GM21737 (cell line): ENCODE measurements around the gene PTPRS.

ENCODE experiments used
- ATAC-seq: cut with Tn5 transposase; IDR thresholded peaks from one replicate; pipeline ENCODE4 v1.9.1; 2021; ENCODE audit warnings: mild to moderate bottlenecking, moderate library complexity; ENCODE audit not compliant: unreplicated experiment

PTPRS gene

DNA sequence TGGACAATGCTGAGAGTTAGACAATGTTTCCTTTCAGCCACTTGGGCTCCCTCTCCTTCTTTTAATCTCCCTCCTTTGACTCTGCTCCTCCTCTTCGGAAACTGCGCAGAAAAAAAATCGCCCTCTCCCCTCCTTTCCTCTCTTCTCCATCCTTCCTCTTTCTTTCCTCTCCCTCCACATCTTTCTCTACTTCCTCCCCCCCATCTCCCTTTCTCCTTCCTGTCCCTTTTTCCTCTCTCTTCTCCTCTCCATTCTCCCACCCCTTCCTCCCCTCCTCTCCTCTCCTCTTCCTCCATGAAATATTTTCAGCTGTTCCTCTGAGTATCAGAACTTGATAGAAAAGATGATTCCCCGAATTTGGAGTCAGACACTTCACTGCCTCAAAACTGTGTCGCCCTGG is 15.1 kb upstream of the PTPRS start:
- ATAC-seq = no peak

DNA sequence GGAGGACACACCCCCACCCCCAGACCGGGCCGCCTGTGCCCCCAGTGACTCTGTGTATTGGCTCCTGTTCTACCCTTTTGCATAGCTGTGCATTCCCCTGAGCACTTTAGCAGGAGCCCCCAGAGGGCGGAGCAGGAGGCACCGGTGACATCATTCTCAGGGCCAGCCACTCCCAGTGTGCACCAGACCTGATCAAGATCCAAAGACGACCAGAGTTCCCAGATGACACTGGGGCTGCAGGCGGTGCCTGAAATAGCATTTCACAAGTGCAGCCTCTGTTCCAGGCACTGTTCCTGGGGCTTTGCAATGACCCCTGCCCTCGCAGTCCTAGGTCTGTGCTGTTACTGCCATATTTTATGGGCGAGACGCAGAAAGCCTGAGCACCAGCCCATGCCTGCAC is 14.5 kb upstream of the PTPRS start:
- ATAC-seq = no peak

DNA sequence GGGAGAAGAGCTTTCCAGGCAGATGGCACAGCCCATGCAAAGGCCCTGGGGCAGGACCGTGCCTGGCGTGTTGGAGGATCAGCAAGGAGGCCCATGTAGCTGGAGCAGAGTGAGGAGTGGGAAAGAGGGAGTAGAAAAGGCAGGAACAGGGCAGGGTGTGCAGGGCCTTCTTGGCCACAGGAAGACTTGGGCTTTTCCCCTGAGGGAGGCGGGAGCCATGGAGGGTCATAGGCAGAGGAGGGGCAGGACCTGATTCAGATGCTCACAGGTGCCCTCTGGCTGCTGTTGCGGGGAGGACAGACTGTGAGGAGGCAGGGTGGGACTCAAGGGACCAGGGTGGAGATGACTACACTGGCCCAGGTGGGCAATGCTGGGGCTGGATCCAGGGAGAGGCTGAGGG is 13.8 kb upstream of the PTPRS start:
- ATAC-seq = no peak

DNA sequence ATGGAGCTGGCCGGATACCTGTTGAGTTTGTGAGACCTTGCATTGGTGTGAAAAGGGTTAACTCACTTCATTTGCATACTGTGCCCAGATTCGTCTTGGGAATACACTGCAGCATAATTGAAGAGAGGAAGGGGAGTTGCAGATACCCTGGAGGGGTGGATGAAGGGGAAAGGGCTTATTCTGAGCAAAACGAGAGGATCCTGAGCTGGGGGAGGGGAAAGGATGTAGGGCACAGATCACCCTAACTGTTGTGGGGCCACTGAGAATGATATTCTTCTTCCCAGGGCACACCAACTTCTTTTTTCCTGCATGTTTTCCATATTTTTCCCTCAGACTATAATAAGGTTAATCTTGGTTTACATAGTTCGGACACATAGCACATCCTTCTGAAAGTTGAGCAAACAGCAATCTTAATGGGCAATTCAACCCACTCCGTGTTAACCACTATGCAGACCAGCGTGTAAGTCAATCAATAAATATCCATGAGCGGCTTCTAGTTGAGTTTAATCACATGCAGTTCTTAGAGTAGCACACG is 11.7 kb upstream of the PTPRS start:
- no peak for ATAC-seq

DNA sequence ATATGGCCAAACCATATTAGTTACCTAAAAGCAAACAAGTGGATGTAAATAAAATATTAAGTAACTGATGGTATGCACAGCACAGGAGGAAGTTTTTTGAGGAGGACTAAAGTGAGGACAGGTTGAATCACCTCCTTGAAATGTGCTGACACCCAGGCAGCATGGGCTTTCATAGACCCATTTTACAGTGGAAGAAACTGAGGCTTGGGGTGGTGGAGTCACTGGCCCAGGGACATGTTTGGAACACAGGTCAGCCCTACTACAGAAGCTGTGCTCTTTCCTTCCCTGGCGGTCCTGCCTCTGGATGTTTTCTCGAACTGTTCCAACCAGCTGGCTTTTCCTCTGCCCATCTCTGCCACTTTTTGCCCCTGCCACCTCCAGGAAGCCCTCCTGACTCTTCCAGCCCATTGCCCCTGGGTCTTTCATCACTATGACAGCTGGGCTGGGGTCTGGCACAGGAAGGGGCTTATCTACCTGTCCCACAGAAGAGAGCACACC is 11.2 kb upstream of the PTPRS start:
- no peak for ATAC-seq

DNA sequence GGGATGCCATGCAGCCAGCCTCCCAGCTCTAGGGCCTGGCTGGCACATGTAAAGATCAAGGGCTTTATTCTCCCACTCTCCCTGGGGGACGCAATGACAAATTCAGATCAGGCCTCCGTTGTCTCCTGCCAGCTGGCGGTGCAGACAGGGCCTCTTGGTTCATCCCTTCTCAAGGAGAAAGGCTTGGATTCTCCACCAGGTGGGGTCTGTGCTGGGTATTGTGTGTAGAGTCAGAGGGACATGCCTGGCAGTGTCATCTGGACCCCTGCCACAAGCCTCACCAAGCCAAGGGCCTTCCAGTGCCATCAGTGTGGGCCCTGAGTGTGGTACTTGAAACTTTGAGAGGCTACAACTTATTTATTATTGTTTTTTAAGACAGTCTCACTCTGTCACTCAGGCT is 8.4 kb upstream of the PTPRS start:
- ATAC-seq = no peak

DNA sequence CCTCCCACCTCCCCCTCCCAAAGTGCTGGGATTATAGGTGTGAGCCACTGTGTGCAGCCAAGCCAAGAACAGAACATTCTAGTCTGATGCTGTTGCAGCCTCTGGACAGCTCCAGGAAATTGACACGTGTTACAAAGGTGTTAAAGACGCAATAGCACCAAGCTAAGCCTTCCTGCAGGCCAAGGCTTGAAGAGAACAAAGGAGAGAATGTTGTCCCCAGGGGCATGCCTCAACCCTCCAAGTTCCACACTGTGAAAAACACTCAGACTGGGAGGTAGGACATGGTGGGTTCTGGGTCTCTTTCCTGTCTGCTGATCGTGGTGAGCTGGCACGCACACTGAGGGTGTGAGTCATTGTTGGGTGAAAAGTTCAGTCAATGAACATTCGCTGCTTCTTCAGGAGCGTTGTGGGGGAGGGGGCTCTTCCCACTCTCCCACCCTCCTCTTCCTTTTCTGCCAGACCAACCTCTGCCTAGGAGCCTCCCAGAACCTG is 5.3 kb upstream of the PTPRS start:
- no peak for ATAC-seq

DNA sequence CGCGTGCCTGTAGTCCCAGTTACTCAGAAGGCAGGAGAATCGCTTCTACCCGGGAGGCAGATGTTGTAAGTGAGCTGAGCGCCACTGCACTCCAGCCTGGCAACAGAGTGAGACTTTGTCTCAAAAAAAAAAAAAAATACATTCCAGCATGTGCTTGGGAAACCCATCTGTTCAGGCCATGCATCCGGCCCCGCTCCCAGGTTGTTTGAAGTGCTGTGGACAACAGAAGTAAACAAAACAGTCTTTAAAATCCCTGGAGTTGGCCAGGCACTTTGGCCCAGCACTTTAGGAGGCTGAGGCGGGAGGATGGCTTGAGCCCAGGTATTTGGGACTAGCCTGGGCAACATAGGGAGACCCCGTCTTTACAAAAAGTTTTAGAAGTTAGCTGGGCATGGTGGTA is 3.2 kb upstream of the PTPRS start:
- ATAC-seq = no peak

DNA sequence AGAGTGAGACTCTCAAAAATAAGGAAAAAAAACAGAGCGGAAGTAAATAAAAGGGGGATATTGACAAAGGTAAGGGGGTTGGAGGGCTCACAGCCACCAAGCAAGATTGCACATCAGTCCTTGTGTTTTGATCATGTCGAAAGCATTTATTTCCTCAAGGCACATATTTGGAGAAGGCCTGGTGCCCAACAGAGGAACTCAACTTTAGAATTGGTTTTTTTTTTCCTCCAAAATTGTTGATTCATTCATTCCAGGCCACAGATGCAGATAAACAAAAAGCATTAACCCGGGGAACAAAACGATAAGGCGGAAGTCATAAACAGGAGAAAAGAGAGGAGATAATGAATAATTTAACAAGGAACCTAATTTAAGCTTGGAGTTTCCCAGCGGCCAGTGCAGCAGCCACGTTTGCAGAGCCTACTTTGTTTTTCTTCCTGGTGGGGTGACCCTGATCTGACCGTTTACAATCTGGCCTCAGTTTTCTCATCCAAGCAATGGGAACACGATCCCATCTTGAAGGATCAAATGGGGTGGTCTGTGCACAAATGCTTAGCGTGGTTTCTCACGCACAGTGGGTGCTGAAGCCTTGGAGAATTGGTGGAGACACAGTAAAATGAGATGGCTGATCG is 2.1 kb upstream of the PTPRS start:
- ATAC-seq = no peak

DNA sequence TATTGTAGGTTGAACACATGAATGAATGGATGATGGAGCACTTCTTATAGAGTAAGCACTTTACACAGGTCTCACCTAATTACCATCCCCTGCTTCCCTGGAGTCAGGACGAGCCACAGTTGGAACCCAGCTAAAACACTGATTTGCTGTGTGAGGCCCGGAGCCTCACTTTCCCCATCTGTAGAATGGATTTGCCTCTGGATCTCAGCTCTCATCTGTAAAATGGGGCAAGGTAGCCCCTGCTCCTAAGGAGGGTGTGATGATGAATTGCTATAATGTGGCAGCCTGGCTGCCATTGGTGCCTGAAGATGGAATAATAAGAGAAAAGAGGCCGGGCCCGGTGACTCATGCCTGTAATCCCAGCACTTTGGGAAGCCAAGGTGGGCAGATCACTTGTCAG is 1.4 kb upstream of the PTPRS start:
- ATAC-seq = no peak

DNA sequence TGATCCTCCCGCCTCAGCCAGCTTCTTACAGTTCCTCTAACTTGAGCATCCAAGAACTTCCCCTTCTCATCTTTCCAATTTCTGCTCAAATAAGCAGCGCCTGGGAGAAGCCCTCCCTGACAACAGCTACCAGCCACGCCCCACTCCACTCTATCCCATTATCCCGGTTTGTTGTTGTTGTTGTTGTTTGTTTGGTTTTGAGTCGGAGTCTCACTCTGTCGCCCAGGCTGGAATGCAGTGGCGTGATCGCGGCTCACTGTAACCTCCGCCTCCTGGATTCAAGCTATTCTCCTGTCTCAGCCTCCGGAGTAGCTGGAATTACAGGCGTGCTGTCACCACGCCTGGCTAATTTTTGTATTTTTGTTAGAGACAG is 822 bp upstream of the PTPRS start:
- ATAC-seq = no peak

DNA sequence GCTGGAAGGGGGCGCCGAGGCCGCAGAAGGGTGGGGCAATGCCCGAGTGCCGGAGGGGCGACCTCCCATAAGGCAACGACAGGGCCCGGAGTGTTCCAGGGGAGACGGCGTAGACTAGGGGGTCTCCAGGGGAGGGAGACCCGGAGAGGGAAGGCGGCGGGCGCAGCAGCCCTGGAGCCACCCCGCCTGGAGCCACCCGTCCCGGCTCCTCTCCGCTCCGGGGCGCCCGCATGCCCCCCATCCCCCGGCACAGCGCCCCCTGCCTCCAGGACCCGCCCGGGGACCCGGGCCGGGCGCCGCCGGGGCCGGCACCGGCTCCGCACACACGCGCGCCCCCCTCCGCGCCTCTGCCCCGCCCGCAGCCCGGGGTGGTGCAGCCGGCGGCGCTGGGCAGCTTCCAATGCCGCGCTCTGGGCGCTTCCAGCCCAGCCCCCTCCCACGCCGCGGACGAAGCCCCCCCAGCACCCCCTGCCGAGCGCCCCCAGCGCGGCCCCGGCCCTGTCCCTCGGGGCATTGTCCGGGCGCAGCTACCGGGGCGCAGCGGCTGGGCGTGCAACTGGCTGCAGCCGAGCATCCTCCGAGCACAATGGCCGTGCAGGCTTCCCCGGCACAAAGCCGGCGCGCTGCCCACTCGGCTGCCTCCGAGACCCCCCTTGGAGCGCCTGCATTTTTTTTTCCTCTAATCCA is 519 bp downstream of the PTPRS start:
- ATAC-seq = no peak

DNA sequence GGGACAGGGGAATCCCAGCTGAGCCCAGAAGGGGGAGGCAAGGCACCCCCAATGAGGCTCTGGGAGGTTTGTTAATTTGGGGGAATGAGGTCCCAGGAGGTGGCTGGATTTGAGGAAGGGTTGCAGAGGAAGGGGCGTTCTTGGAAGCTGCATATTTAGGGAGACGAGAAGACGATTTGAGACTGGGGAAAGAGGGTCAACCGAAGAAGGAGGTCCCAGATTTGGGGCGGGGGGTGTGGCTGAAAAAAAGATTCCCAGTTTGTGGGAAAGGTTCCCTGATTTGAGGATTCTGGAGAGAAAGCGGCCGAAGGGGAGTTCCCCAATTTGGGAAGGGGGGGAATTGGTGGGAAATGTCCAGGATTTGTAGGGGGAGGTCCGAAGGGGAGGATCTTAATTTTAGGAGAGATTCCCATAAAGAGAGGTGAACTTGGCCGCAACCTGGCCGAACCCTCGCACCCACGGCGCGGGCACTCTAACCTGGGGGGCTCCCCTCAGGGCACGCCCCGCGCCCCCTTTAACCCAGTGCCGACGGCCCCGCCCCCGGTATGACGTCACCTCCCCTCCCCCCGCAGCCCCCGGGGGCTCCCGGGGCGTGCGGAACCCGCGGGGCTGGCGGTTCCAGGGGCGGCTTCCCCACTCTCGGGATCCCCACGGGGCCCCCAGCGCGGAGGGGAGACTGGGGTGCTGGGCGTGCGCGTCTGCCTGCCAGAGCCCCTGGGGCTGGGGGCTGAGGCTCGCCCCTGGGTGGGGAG is 1.2 kb downstream of the PTPRS start:
- ATAC-seq = no peak

DNA sequence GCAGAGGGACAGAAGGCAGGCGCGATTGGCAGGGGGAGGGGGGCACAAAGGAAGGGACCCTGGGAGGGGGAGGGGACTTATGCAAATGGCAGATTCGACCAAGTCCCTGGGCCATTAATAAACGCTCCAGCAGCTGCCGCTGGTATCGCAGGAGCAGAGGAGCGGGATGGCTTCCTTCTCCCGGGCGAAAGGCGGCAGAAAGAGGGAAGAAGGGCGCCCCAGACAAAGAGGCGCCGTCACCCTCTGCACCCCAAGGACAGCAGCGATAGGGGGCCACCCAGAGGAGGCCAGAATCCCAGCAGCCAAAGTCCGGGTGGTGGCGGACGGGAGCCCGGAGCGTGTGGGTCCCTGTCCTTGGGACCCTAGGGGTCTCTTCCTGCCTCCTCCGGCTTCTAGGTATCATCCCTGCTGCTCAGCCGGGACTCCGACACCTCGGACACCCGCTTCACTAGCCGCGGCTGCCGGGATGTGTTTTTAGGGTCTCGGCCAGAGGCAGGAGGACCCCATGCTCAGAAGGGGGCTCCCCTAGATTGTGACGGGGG is 1.9 kb downstream of the PTPRS start:
- ATAC-seq = no peak

DNA sequence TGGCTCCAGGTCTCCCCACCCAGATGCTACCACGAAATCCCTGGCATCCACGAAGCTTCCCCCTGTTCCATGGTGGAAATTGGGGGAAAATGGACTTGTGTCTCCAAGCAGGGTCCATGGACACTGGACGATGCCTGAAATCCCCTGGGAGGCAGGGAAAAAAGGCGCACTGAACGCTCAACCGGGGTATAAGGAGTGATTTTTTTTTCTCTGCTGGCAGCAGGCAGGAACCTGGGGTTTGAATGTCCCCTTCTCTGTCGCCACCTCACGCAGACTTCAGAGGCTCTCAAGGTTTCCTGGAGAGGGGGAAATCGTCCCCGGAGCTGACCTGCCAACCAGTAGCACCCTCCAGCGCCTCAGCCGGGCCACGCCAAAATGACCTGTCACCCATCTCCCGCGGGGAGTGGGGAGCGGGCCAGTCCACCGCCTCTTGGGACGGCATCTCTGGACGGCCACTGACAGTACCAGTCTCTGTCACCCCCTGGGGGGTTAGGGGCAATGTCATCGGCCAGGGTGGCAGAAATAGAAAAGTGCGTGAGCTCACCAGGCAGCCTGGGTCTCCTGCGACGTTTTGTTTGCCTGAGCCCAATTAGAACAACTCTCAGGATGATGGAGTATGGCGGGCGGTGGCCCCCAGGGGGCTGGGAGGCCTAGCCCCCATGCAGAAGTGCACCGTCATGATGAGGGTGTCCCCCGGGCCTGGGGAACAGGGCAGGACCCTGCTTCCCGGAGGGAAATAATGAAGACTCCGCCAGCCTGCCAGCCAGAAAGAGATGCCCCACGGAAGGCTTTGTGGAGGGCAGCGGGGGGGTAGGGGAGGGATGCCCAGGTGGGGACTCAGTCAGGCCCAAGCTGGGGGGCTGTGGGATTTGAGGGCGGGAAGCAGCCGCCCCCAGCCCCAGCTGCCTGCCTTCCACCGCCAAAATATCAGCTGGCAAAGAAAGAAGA is 2.6 kb downstream of the PTPRS start:
- no peak for ATAC-seq

DNA sequence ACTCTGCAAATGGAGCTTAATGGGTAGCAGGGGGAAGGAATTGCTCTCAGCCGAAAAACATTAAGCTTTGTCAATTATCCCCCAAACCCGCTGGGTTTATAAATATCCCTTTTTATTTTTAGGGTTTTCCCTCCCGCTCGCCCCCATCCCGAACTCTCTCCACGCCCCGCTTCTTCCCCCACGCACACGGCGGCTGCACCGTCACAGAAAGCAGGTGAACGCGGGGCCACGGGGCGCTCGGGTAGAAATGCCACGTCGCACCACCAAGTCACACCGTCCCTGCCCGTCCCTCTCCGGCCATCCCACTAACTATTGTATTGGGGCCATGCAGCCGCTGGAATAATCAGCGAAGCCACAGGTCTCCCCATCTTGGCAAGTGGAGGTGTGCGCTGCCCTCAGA is 3.5 kb downstream of the PTPRS start:
- ATAC-seq = no peak

DNA sequence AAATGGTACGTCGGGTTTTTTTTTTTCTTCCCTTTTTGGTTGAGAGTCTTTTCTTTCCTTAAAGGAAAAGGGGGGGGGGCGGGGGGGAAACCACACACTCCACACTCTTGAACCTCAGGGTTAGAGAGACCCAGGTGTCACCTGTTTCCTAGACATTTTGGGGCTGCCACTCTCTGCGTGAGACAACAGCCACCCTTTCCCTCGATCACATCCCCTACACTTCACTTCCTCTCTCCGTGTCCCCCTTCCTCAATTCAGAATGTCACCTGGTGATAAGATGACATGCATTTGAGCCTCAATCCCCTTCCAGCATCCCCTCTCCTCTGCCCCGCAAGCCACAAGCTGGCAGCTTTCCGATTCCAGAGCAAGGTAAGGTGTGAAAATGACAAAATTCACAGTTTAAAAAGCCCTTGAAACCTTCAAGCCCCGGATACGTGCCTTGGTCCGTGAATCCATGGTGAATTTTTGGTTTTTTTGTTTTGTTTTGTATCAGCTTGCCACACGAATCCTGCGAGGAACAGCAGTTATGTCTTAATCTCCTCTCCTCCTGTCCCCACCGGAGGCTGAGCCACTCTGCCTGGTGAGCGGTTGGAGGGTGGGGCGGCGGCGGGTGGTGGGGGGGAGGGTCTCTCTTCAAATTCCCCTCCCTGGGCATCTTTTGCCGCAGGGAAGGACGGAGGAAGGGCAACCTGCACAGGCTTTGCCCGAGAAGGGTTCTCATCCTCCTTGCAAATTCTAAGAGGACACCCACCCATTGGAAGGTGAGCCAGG is 4.2 kb downstream of the PTPRS start:
- no peak for ATAC-seq

DNA sequence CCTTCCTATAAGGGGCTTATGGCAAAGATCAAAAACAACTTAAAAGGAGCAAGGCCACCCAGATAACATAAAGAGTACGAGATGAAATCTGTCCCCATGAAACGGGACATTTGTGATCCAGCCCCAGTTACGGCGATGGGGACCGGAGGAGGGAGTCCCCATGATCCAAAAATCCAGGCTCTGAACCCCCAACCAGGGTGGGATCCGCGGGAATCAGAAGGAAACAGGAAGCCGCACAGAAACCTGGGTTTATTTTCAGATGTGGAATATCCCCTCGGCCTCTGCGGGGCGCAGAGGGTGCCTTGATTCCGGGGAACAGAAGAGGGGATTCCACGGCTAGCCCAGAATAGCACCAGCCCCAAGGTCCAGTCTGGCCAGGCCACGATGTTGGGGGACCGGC is 5.0 kb downstream of the PTPRS start:
- ATAC-seq = no peak

DNA sequence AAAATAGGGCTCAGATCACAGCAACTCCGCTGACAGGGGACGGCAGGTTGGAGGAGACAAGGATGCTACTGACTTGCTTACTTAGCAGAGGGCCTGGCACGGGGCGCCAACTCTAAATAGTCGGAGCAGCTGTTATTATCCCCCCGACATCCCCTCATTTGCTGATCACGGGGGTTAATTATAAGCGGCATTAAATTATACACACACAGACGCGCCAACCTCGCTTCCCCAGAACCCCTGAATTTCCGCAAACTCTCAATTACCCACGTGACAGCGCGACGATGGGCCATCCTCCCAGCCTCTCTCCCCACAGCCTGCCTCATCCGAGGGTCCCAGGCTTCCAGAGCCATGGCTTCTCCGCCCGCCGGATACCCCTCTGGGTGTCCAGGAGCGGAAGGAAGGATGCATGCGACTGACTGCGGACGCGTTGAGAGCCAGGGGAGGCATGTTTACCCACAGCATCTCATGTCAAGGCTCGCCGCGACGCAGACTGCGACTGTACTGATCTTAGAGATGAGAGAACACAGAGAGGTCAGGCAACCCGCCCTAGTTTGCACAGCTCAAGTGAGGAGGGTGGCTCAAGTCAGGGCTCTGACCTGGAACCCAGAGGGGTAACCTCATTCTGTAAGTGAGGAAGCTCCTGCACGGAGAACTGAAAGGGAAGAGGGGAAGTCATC is 5.7 kb downstream of the PTPRS start:
- ATAC-seq = no peak
